Measurements from ENCODE around the gene RNF213. TPM values are rescaled to one million over a fixed set of nuclear protein-coding genes. Genes with fewer than 3 reads are reported as not detected.

The RNF213 gene
- total RNA-seq, 1 experiment from 2014 or later: 70.5 TPM

GRCh38 chr17:80294653-80295052 lies 34.0 kb downstream of the RNF213 start (continued):
- TF ChIP-seq ZBTB43 (CRISPR knock-in tag; IDR thresholded peaks at IDR 0.05) (no peak), GRHL2 (CRISPR knock-in tag; IDR thresholded peaks at IDR 0.05; ENCODE audit: insufficient replicate concordance, severe bottlenecking) (no peak)

- no peaks in the 10 kb centered on the region for H3K4me1 Mint-ChIP-seq
- no peaks in the 10 kb centered on the region for H3K27me3 Mint-ChIP-seq (ENCODE audit: low read depth)
- H3K9me3 Mint-ChIP-seq: peaks cover 7% of the 10 kb centered on the region
- ATAC-seq (no peak), DNase-seq (ENCODE audit: low spot score) (no peak)
- no peak overlapping the region for H3K27ac Mint-ChIP-seq
- peaks cover 68% of the 10 kb centered on the region for H3K36me3 Mint-ChIP-seq
- TF ChIP-seq PRRX2 (CRISPR knock-in tag; IDR thresholded peaks at IDR 0.05) (no peak), NFYB (CRISPR knock-in tag; conservative IDR thresholded peaks at IDR 0.05; ENCODE audit: low read depth) (no peak)
- H3K4me3 Mint-ChIP-seq: no peak overlapping the region
- ChIA-PET CTCF (interaction anchor here (1.0 to 1.6 kb wide), 4 partner anchors 11 to 99 kb away, joined by 3 to 4 read pairs (median 3); no protein-coding TSS in a partner anchor), POLR2A (no interaction called here)
Observed at GRCh38 chr17:80295146-80295545, 34.5 kb downstream of the RNF213 start.

GRCh38 chr17:80295559-80295958 lies 34.9 kb downstream of the RNF213 start:
- DNase-seq (ENCODE audit: low spot score) (no peak), ATAC-seq (no peak)
- TF ChIP-seq ERG (CRISPR knock-in tag; IDR thresholded peaks at IDR 0.05) (no peak), CTCF (IDR thresholded peaks at IDR 0.05) (no peak), GRHL2 (CRISPR knock-in tag; IDR thresholded peaks at IDR 0.05; ENCODE audit: insufficient replicate concordance, severe bottlenecking) (no peak), ZNF219 (CRISPR knock-in tag; IDR thresholded peaks at IDR 0.05; ENCODE audit: borderline replicate concordance) (no peak), CDX4 (CRISPR knock-in tag; IDR thresholded peaks at IDR 0.05; ENCODE audit: borderline replicate concordance) (no peak), NR1H2 (CRISPR knock-in tag; IDR thresholded peaks at IDR 0.05) (no peak), CBFB (CRISPR knock-in tag; IDR thresholded peaks at IDR 0.05; ENCODE audit: low read depth) (no peak), PRRX2 (CRISPR knock-in tag; IDR thresholded peaks at IDR 0.05) (no peak), OVOL2 (CRISPR knock-in tag; IDR thresholded peaks at IDR 0.05; ENCODE audit: borderline replicate concordance) (no peak), ZNF232 (CRISPR knock-in tag; IDR thresholded peaks at IDR 0.05) (no peak), TEAD1 (CRISPR knock-in tag; IDR thresholded peaks at IDR 0.05) (no peak)
- Mint-ChIP-seq H3K4me3 (no peak overlapping the region), H3K27ac (no peak overlapping the region), H3K27me3 (ENCODE audit: low read depth) (no peaks in the 10 kb centered on the region), H3K9me3 (peaks cover 8% of the 10 kb centered on the region), H3K4me1 (no peaks in the 10 kb centered on the region), H3K36me3 (peaks cover 68% of the 10 kb centered on the region)
- ChIA-PET CTCF (interaction anchor here (1.0 to 1.6 kb wide), 3 partner anchors 11 to 66 kb away, joined by 3 to 4 read pairs (median 3); no protein-coding TSS in a partner anchor), POLR2A (no interaction called here)

- H3K36me3 Mint-ChIP-seq: peaks cover 72% of the 10 kb centered on the region
- H3K27ac Mint-ChIP-seq: no peak overlapping the region
- H3K4me3 Mint-ChIP-seq: no peak overlapping the region
- ChIA-PET CTCF (interaction anchor here (1.0 to 1.6 kb wide), 2 partner anchors 18 to 65 kb away, joined by 3 to 4 read pairs; no protein-coding TSS in a partner anchor), POLR2A (no interaction called here)
- peaks cover 14% of the 10 kb centered on the region for H3K9me3 Mint-ChIP-seq
- H3K27me3 Mint-ChIP-seq (ENCODE audit: low read depth): no peaks in the 10 kb centered on the region
- no peak for ATAC-seq
- no peak for DNase-seq (ENCODE audit: low spot score)
- no peaks in the 10 kb centered on the region for H3K4me1 Mint-ChIP-seq
- TF ChIP-seq NR3C1 (CRISPR knock-in tag; conservative IDR thresholded peaks at IDR 0.05; ENCODE audit: low read depth) (no peak), ESRRA (CRISPR knock-in tag; IDR thresholded peaks at IDR 0.05; ENCODE audit: borderline replicate concordance) (no peak), FOXK1 (CRISPR knock-in tag; IDR thresholded peaks at IDR 0.05) (no peak), IRF1 (CRISPR knock-in tag; IDR thresholded peaks at IDR 0.05) (no peak), ZNF425 (CRISPR knock-in tag; conservative IDR thresholded peaks at IDR 0.05) (no peak), HMGXB4 (CRISPR knock-in tag; IDR thresholded peaks at IDR 0.05) (no peak), TCF7 (CRISPR knock-in tag; IDR thresholded peaks at IDR 0.05; ENCODE audit: low read depth) (no peak)
Observed at GRCh38 chr17:80296221-80296620, 35.6 kb downstream of the RNF213 start.

Data from WTC11 (cell line).